Measurements from ENCODE around the gene HMCN2.

Gene HMCN2

GRCh38 chr9:130351343-130351742 is 85.8 kb downstream of the HMCN2 start:
- no peak for DNase-seq

DNA sequence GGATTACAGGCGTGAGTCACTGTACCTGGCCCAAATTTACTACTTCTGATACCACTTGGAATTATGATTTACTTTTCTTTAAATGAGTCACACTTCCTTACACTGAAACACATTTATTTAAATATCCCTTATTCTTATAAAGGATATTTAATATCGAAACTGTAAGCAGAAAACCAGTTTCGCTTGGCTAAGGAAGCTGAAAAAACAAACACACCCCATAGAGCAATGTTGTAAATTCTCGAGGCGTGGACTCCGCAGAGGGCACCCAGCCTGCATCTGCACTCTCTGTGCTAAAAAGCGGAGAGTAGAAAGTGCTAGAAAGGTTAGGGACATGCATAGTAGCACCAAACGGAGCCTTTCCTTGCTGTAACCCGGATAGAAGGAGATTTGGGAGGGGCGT is 86.5 kb downstream of the HMCN2 start:
- no peak for DNase-seq

GRCh38 chr9:130352586-130353285 is 87.2 kb downstream of the HMCN2 start:
- DNase-seq, result no peak

- no peak for DNase-seq
These were observed 88.8 kb downstream of the HMCN2 start for GRCh38 chr9:130354378-130354777.

DNA sequence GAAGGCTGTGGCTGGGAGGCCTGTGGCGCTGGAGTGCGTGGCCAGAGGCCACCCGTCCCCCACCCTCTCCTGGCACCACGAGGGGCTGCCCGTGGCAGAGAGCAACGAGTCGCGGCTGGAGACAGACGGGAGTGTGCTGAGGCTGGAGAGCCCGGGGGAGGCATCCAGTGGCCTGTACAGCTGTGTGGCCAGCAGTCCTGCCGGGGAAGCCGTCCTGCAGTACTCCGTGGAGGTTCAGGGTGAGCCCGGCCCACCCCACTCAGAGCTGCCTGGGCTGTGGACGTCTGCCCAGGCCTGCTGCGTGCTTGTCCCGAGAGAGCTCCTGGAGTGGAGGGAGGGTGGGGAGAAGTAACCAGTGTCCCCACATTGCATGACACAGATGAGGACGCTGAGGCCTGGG is 89.2 kb downstream of the HMCN2 start:
- DNase-seq, result no peak

DNA sequence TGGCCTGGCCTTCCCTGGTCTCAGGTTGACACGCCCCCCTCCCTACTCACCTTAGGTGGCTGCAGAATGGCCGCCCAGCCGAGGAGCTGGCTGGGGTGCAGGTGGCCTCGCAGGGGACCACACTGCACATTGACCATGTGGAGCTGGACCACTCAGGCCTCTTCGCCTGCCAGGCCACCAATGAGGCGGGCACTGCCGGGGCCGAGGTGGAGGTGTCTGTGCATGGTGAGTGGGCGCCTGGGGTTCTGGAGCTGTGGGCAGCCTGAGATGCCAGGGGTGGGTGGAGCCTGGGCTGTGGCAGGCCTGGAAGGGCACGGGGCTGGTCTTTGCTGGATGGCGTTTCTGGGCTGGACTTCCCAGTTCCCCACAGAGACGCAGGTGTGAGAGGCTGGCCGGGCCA is 90.5 kb downstream of the HMCN2 start:
- DNase-seq, result no peak

GRCh38 chr9:130356877-130357584 is 91.5 kb downstream of the HMCN2 start:
- no peak for DNase-seq

DNA sequence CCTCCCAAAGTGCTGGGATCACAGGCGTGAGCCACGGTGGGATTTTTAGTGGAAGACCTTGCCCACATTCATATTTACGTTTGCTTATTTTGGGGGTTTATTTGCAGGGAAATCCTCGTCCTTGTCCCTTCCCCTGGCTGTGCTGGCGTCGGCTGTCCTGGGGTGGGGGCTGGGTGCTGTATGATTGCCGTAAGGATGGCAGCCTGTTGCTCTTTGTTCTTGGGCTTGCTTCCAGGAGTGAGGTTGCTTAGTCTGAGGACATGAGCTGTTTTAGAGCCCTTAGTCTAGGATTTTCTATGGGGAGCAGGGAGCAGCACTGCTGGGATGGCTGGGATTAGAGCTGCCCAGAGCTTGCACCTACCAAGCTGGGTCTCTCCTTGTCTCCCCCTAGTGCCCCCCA is 93.4 kb downstream of the HMCN2 start:
- no peak for DNase-seq

GRCh38 chr9:130359819-130360218 is 94.3 kb downstream of the HMCN2 start:
- DNase-seq, result no peak

GRCh38 chr9:130360672-130361071 is 95.1 kb downstream of the HMCN2 start:
- DNase-seq, result no peak

DNA sequence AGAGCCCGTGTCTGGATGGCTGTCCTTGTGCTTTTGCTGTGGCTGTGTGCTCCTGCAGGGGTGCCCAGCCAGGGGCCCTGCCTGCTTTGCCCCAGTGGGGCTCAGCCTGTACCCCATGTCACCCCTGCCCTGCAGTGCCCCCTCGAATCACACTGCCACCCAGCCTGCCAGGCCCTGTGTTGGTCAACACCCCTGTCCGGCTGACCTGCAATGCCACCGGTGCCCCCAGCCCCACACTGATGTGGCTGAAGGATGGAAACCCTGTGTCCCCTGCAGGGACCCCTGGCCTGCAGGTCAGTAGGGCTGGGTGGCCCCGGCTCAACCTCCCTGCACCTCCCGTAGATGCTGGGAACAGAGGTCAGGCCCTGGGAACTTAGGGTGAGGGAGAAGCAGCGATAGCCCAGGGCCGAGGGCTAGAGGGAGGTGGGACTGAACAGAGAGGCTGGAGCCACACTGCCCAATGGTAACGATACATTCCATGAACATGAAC is 96.4 kb downstream of the HMCN2 start:
- no peak for DNase-seq

DNA sequence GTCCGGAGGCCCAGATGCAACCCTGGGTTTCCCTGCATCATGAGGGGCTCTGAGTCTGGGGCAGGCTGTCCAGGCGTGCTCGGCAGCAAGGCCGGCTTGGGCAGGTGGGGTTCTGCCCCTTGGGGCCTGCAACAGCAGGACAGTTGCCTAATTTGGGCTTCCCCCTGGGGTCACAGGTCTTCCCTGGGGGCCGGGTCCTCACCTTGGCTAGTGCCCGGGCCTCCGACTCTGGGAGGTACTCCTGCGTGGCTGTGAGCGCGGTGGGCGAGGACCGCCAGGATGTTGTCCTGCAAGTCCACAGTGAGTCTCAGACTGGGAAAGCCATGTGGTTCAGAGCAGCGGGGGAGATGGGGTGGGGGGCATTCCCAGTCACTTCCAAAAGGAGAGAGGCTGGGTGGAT is 97.1 kb downstream of the HMCN2 start:
- DNase-seq, result no peak

GRCh38 chr9:130363755-130364404 is 98.3 kb downstream of the HMCN2 start:
- DNase-seq, result no peak

GRCh38 chr9:130364619-130365322 is 99.2 kb downstream of the HMCN2 start:
- no peak for DNase-seq

GRCh38 chr9:130365323-130365721 is 99.8 kb downstream of the HMCN2 start:
- no peak for DNase-seq

DNA sequence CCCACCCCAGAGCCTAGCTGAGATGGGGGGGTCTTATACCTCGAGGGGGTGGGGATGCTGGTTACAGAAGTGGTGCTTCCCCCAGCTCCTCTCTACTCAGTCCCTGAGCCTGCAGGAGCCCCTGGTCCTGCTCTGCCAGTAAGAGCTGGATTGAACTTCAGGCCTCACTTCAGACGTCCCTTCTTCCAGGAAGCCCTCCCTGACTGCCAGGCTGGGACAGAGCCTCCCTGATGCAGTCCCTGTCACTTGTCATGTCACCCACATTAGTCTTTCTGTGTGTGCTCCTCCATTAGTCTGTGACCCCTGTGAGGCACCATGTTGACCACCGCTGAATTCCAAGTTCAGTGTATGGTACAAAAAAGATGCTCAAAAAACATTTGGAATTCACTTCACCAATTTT is 100.5 kb downstream of the HMCN2 start:
- DNase-seq, result no peak

GRCh38 chr9:130366888-130367550 is 101.5 kb downstream of the HMCN2 start:
- DNase-seq, result no peak

GRCh38 chr9:130368631-130369103 is 103.1 kb downstream of the HMCN2 start:
- DNase-seq, result peak; percentile 36

GRCh38 chr9:130370226-130370625 is 104.7 kb downstream of the HMCN2 start:
- no peak for DNase-seq

DNA sequence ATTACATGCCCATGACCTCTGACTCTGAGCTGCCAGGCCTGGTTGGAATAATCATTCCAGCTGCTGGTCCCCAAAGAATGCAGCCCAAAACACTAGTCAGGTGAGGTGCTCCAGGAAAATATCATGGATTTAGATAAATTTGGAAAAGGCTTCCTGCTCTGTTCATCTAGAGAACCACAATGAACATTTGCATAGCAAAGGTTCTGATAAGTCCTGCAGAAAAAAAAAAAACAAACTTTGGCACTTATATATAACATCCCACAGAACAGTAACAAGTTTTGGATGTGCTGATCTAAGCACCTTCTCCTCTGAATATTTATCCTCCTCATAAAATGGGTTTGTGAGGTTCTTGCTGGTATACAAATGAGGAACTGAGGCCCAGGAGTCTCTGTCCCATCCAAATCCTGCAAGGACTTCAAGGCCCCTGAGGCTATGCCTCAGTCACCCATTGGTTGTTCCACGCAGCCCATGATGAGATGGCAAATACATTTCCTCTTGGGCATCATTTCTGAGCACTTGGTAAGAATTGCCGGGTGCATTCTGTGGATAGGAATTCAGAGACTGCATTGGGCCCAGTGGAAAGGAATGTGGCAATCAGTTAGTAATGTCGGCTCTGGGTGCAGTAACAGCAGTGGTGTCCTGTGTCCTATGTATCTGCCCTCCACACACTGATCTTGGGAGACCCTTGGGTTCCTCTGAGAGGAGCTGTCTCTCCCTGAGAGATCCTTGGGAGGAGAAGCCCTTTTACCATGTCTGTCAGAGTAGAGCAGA is 105.8 kb downstream of the HMCN2 start:
- no peak for DNase-seq

DNA sequence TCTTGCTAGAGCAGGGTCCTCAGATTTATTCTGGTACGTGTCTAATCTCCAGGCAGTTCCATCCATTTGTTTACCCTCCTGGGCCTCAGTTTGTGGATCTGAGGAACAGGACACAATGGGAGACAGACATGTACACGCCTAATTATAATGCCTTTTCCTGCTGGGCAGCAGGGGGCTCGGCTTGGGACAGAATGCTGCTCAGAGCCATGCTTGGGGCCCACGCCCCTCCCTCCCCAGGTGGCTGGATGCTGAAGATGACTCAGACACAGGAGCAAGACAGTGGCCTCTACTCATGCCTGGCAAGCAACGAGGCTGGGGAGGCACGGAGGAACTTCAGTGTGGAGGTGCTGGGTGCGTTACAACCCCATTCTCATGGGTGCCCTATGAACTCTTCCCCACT is 106.5 kb downstream of the HMCN2 start:
- DNase-seq, result no peak
